Gastrocnemius medialis (tissue), 4 donors: ENCODE measurements around the gene PDE4D.

ENCODE experiments used
- CTCF ChIP-seq, 5 experiments: fragments of 450-650 bp in 3 of 5; fragments of 200-600 bp in 2 of 5; sonication (generic) in 2 of 5; IDR thresholded peaks in 4 of 5; conservative IDR thresholded peaks in 1 of 5; 1 replicate in 4 of 5; 2 replicates in 1 of 5; pipeline ENCODE4 v1.5.1; 2016 to 2019; ENCODE audit warnings: antibody characterized with exemption in 5 of 5, mild to moderate bottlenecking in 3 of 5, moderate library complexity in 3 of 5
- POLR2A ChIP-seq, 2 donors: fragments of 450-650 bp; IDR thresholded peaks; one replicate each; pipeline ENCODE4 v1.6.1; 2017; ENCODE audit warnings: antibody characterized with exemption in 2 of 2, mild to moderate bottlenecking in 2 of 2, moderate library complexity in 2 of 2

GRCh38 chr5:58958701-58959100 is 934.8 kb downstream of the PDE4D start:
- no peak for TF ChIP-seq CTCF (IDR thresholded peaks at IDR 0.05 in 4 of 5, conservative IDR thresholded peaks at IDR 0.05 in 1 of 5)
- TF ChIP-seq POLR2A (IDR thresholded peaks at IDR 0.05) = no peak
